Central memory CD4-positive, alpha-beta T cell (primary cell): ENCODE results near the gene LMNA.
A peak's percentile ranks its signal among the peaks of the same experiment; 100 is the strongest.
"Not testable (repeated sequence)": the region's sequence is repeated elsewhere in the genome, so short reads cannot be mapped to it uniquely, and the experiment has no call there.

Experiments used
- DNase-seq: peaks from one replicate; pipeline ENCODE4 v3.0.0; 2022

The LMNA gene

DNA sequence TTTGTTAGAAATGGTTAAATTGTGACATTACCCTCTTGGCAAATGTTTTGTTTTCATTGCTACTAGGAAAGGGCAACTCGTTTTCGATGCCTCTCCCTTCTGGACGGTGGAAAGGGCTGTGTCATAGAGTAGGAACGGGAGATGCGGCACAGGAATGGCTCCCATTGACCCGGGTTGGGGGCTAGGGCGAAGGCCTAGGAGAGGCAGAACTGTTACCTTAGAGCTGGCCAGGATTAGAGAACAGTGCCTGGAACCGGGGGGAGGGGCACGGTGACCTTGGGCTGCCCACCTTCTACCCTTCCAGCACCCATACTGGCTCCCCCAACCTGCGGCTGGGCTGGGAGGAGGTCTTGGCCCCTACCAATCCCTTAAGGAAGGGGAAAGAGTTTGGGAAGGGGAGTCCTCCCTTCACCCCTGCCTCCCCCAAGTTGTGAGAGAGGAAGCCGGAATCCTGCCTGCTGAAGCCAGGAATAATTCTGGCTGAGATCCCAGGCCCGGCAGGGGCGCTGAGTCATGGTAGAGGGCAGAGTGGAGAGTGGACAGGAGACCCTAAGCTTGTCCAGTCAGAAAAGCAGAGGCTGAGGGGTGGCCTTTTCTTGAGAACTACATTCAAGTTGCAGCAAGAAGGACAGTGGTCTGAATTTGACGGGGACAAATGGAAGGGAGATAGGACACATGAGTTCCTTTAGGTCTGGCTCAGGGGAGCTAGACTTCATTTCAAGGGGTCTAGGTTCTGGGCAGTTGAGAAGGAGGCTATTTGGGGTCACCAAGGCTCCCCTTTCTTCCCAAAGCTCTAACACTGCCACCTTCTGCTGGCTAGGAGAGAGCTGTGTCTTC, 8.2 kb downstream of the LMNA start:
- DNase-seq: no peak

DNA sequence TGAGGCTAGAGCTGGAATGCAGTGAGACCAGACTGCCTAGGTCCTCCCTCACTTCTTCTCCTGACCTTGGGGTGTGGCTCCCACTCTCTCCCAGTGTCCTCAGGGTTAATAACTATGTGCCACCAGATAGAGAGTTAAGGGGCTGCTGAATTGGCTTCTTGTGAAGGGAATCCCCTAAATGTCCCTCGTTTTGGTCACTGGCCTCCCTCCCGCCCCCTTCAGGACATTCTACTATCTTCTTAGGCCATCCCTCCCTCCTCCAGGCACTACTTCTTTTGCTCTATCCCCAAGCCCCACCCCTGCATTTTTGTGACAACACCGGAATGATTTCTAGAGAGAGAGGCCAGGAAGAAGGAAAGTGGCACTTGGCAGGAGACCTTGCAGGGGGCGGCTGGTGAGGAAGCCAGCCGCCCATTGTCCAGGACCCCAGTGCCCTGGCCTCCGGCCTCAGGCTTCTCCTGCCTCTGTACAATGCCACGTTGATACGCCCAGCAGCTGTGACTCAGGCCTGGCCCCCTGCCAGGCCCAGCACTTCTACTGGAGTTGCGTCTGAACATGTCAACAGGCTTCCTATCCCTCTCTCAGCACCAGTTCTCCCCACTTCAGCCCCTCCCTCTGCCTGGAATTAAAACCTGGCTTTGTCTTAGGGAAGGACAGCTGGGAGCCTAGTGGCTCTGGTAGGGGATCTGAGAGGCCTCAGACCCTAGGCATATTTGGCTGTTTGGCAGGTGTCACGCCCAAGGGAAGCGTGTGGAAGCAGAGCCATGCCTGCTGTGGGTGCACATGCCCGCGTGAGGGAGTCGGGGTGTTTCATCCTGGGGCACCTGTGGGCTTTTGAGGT, 9.1 kb downstream of the LMNA start:
- DNase-seq: peak; percentile 68

DNA sequence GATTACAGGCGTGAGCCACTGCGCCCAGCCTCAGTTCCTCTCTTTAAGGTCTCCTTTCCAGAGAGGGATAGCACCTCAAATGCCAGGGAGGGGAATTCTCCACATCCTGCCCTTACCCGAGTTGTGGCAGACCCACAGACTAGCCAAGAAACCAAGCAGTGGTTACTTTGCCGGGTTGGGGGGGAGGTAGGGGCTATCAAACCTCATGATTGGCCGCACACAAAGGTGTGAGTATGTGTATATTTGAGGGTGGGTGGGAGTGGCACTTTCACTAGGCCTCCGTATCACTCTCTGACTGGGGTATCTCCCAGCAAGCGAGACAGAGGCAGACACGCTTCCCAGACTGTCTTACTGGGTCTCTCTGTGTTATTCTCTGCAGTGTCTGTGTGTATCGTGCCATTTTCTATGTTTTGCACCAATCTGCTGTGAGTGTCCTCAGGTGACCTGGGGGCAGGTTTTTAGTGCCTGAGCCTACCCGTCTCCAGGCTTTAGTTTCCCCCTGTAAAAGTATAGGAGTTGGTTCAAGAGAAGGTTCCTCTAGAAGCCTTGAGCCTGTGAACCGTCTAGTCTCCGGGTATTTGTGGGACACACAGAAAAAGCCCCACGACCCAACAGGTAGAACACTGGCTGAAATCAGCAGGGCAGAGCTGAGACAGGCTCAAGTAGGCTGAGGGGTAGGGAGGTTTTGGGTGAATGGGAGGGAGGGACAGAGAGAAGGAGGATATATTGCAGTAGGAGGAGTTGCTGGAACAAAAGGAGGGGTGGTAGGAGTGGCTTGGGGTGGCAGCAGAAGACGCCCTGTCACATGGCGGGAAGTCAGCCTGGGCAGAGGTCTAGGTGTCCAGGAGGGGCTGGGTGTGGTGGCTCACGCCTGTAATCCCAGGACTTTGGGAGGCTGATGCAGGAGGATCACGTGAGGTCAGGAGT, 10.3 kb downstream of the LMNA start:
- peak; percentile 62 for DNase-seq

DNA sequence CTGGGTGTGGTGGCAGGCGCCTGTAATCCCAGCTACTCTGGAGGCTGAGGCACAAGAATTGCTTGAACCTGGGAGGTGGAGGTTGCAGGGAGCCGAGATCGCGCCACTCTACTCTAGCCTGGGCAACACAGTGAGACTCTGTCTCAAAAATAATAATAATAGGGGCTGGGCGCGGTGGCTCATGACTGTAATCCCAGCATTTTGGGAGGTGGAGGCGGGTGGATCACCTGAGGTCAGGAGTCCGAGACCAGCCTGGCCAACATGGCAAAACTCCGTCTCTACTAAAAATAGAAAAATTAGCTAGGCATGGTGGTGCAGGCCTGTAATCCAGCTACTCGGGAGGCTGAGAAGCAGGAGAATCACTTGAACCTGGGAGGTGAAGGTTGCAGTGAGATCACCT, 11.0 kb downstream of the LMNA start:
- not testable (repeated sequence) for DNase-seq

DNA sequence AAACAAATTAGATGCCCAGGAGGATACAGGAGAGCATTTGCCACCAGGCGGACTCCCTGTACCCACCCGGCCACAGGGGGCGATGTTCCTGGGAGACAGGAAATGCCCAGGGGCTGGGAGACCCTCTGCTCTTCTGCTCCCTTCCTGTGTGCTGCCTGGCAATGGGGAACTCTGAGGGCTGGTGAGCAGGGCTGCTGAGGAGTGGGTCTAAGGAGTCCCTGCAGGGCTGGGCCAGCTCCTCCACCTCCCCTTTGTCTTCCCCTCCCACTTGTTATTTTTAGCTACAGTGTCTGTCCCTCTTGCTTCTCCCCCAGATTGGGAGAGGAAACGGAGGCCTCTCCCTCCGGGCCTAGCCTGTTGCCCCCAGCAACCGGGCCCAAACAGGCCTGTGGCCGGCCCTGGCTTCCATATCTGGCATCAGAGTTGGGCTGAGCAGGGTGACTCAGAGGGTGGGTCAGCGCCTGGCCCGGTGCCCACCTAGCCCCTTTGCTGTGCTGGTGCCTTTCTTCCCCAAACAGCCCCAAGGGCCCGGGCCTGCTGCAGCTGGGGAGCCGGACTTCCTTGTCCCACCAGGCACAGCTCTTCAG, 11.6 kb downstream of the LMNA start:
- peak; percentile 59 for DNase-seq

DNA sequence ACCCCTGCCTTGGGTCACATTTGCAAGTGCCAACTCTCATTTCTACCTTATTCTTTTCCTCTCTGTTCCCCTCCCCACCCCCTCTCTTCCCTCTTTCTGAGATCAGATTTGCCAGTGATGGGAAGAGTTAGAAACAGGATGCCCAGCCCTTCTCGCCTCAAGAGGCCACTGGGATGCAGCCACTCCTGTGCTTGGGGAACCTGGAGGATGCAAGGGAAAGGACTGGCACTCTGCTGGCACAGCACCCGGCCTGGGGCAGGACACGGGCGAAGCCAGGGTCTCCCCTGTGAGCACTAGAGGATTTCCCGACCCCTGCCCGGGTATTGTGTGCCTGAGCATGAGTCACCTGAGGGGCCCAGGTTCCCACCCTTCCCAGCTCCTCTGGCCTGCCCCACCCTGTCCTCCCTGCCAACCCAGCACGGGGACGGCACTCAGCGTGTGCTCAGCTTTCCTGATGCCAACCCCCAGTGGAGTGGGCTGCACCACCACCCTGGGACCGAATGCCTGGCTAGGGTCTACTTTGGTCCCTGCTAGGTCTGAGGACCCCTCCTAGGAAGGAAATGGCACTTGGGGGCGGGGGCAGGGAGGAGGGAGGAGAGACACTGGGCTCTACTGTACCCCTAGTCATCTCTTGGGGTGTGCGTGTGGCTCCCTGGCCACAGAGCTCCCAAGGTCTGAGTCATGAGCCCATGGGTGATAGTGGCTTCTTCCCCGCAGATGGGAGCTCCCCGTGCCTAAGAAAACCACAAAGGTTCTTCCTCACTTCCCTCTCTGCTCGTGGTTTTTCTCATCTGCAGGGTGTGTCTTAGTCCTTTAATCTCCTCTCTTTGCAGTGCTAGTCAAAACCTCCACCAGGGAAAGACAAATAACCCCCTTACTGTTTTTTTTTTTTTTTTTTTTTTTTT, 12.4 kb downstream of the LMNA start:
- peak; percentile 91 for DNase-seq

DNA sequence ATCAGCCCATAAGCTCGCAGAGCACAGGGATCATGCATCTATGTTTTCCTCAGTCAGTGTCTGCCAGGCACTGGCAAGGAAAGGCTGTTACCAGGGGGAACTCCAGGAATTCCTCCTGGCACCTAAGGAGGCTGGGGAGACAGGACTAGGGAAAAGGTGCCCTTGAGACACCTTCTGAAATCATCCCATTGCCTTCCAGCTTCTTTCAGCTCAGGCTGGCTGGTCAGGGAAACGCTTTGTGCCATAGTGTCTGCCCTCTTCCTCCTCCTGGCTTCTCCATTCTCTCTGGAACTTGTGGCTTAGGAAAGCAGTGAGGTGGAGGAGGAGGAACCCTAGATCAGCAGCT, 13.8 kb downstream of the LMNA start:
- no peak for DNase-seq

DNA sequence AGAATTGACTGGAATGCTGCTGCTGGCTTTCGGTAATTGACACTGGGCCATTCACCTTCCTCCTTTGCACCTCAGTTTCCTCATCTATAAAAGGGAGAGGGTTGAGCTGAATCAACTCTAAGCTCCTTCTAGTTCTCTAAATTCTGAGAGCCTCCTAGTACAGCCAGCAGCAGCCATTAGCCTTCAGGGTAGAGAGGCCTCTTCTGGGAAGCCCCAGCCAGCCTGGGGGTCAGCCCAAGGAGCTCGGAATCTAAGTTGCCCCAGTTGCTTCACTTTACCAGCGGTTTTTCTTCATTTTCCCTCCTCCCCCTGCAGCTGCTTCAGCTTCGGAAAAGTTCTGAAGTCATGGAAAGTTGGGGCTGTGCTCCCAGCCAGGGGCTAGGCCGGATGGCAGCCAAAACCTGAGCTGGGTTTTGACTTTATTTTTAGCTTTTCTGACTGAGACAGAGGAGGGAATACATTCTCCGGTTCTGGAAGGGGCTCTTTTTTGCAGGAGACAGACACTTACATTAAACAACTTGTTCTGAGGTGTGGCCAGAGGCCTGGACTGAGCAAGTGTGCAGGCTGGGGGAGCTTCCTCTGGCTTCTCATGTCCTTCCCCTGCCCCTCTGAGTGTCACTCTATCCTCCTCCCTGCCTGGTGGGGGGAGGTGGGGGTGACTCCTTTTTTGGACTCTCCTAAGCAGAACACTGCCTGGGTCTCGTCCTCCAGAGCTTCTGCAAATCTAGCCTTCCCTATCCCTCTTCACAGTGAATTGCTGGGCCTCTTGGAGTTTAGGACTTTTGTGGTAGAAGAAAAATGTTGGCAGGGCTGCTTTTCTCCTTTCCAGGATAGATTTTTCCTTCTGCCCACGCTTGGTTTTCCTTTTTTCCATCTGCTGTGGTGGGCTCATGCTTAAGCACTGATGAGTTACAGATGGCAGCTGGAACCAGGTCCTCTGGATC, 14.4 kb downstream of the LMNA start:
- DNase-seq: no peak

DNA sequence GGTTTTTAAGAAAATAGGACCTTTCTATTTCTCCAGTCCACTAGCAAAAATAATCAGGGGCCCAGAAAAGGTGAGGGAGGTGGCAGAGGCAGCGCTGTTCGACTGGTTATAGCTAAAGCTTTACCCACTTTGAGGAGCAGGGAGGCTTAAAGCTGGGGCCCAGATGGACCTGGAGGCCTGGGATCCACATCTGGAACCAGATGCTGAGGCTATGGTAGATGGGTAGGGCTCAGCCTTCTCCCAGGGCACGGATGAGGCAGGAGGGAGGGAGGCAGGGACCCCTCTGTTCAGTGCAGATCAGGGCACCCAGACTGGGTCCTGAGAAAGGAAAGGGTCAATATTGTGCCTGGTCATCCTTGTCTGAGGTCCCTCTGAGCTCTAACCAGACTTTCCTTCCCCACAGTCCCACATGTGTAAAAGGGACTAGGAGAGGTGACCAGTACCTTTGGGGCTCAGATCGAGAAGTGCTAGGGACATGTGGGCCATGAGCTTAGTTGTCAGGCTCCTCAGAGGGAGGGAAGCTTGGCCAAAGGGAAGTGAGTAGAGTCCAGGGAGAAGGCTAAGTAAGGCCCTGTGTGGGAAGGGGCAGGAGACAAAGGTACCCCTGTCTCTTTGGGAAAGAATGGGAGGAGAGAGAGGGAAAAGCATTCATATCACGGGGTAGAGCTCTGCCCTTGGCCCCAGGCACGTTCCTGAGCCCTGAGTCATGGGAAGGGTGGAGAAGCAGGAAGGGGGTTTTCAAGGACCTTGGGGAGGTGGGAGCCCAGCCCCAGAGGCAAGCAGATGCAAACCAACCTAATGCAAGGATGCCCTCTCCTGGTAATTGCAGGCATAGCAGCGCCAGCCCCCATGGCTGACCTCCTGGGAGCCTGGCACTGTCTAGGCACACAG, 15.4 kb downstream of the LMNA start:
- peak; percentile 68 for DNase-seq

DNA sequence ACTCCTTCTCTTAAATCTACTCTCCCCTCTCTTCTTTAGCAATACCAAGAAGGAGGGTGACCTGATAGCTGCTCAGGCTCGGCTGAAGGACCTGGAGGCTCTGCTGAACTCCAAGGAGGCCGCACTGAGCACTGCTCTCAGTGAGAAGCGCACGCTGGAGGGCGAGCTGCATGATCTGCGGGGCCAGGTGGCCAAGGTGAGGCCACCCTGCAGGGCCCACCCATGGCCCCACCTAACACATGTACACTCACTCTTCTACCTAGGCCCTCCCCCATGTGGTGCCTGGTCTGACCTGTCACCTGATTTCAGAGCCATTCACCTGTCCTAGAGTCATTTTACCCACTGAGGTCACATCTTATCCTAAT, 16.0 kb downstream of the LMNA start:
- DNase-seq: no peak

DNA sequence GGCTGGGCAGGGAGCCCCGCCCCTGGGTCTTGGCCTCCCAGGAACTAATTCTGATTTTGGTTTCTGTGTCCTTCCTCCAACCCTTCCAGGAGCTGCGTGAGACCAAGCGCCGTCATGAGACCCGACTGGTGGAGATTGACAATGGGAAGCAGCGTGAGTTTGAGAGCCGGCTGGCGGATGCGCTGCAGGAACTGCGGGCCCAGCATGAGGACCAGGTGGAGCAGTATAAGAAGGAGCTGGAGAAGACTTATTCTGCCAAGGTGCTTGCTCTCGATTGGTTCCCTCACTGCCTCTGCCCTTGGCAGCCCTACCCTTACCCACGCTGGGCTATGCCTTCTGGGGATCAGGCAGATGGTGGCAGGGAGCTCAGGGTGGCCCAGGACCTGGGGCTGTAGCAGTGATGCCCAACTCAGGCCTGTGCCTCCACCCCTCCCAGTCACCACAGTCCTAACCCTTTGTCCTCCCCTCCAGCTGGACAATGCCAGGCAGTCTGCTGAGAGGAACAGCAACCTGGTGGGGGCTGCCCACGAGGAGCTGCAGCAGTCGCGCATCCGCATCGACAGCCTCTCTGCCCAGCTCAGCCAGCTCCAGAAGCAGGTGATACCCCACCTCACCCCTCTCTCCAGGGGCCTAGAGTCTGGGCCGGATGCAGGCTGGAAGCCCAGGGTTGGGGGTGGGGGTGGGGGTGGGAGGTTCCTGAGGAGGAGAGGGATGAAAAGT, 20.4 kb downstream of the LMNA start:
- DNase-seq: no peak

DNA sequence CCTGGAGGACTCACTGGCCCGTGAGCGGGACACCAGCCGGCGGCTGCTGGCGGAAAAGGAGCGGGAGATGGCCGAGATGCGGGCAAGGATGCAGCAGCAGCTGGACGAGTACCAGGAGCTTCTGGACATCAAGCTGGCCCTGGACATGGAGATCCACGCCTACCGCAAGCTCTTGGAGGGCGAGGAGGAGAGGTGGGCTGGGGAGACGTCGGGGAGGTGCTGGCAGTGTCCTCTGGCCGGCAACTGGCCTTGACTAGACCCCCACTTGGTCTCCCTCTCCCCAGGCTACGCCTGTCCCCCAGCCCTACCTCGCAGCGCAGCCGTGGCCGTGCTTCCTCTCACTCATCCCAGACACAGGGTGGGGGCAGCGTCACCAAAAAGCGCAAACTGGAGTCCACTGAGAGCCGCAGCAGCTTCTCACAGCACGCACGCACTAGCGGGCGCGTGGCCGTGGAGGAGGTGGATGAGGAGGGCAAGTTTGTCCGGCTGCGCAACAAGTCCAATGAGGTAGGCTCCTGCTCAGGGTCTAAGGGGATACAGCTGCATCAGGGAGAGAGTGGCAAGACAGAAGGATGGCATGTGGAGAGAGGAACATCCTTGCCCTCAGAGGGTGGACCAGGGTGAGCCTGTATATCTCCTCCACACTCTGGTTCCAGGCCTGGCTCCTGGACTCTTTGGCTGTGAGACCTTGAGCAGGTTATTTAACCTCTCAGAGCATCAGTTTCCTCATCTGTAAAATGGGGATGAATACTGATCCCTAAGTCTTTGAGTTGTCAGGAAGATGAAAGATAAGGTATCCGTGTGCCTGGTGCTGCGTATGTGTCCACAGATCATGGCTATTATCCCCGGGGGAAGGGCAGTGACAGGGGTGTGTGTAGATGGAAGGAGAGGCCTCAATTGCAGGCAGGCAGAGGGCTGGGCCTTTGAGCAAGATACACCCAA, 21.7 kb downstream of the LMNA start:
- DNase-seq: no peak

DNA sequence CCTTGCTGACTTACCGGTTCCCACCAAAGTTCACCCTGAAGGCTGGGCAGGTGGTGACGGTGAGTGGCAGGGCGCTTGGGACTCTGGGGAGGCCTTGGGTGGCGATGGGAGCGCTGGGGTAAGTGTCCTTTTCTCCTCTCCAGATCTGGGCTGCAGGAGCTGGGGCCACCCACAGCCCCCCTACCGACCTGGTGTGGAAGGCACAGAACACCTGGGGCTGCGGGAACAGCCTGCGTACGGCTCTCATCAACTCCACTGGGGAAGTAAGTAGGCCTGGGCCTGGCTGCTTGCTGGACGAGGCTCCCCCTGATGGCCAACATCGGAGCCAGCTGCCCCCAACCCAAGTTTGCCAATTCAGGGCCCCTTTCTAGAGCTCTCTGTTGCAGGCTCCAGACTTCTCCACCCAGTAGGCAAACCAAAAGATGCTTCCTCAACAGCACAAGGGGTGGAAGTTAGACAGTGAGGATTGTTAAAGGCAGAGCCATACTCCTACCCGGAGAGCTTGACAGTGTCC, 22.5 kb downstream of the LMNA start:
- no peak for DNase-seq

DNA sequence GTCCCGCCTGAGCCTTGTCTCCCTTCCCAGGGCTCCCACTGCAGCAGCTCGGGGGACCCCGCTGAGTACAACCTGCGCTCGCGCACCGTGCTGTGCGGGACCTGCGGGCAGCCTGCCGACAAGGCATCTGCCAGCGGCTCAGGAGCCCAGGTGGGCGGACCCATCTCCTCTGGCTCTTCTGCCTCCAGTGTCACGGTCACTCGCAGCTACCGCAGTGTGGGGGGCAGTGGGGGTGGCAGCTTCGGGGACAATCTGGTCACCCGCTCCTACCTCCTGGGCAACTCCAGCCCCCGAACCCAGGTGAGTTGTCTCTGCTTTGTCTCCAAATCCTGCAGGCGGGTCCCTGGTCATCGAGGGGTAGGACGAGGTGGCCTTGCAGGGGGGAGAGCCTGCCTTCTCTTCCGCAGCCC, 24.0 kb downstream of the LMNA start:
- no peak for DNase-seq

DNA sequence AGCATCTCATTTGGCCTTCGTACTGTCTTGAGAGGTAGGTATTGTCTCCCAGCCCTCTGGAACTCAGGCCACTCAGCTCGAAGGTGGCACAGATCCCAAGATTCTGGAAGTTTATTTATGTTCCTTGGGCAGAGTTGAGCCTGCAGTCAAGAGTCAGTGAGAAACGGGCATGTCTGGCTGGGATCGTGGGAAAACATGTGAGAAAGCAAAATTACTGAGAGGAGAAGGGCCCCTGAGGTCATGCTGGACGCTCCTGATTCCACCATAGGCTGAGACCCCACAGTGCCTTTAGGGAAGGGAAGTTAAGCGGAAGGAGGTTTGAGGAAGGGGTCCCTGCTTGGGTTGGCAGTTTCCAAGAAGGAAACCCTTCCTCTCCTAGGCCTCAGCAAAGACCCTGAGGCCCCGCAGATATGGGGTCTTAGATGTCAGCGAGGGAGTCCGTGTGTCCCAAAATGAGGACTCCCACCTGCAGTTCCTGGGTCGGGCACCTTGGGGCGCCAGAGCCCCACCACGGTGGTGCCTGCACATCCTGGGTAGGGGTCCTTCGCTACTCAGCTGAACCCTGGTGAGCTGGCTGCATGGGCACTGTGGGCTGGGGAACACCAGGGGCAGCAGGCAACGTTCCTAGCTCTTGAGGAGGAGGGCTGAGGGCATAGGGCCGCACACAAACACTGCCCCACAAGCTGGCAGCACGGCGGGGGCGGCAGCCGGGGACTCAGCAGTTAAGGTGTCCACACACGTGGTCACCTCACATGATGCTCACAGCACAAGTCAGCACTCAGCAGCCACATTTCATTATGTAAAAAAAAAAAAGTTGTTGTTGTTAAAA, 26.6 kb downstream of the LMNA start:
- DNase-seq: no peak

DNA sequence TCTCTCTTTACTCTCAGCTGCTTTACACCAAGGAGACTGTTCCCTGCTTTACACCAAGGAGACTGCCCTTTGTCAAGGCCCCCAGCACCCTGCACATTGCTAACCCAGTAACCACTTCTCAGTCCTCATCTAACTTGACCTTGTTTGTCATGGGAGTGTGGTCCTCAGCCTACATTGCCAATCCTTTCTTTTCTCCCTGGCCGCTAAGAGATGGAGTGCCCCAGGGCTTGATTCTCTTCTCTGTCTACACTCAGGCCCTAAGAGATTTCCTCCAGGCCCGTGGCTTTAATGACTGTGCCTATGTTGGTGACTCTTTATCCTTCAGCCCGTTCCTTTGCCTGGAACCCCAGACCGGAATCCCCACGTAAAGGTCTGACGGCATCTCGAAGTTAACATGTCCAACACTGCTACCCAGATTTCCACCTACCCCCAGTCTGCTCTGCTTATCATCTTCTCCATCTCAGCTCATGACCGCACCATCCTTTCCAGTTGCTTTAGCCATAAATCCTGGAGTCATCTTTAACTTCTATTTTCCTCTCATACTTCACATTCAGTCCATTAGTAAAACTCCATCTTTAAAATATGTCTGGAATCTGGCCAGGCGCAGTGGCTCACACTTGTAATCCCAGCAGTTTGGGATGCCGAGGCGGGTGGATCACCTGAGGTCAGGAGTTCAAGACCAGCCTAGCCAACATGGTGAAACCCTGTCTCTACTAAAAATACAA, 29.4 kb downstream of the LMNA start:
- no peak for DNase-seq
